Fibroblast of lung (primary cell): Measurements from ENCODE around the gene ABHD13.

Source experiments
- EZH2 ChIP-seq: IDR thresholded peaks from 2 replicates; pipeline ENCODE4 v1.5.1; 2012; ENCODE audit warnings: low read length, control low read depth, mild to moderate bottlenecking; ENCODE audit errors: missing control alignments
- TF ChIP-seq, protein P1 (sequence below), 2 donors: IDR thresholded peaks in 1 of 2; conservative IDR thresholded peaks in 1 of 2; 1 replicate in 1 of 2; 2 replicates in 1 of 2; pipeline ENCODE4 v1.5.1; 2011 to 2012; ENCODE audit warnings: low read length in 2 of 2, control low read depth in 1 of 2, inconsistent platforms in 1 of 2, low read depth in 1 of 2, mild to moderate bottlenecking in 1 of 2

DNA sequence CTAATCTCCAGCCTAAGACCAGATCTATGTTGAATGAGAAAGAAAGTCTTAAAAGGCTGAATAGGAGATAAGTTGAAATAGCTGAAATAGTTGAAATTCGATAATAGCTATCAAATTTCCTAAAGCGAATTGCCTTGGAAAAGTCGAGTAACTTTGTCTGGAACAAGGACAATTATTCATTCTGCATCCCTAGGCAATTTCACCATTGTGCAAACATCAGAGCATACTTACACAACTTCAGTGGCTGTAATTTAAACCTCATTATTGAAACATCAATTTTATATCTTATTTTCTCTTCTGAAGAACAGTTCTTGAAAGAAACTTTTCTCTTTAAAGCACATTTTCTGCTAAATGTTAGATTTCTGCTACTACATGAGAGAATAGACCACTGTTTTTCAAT, 64.9 kb downstream of the ABHD13 start:
- TF ChIP-seq EZH2 = no peak
- TF ChIP-seq, protein P1, sequence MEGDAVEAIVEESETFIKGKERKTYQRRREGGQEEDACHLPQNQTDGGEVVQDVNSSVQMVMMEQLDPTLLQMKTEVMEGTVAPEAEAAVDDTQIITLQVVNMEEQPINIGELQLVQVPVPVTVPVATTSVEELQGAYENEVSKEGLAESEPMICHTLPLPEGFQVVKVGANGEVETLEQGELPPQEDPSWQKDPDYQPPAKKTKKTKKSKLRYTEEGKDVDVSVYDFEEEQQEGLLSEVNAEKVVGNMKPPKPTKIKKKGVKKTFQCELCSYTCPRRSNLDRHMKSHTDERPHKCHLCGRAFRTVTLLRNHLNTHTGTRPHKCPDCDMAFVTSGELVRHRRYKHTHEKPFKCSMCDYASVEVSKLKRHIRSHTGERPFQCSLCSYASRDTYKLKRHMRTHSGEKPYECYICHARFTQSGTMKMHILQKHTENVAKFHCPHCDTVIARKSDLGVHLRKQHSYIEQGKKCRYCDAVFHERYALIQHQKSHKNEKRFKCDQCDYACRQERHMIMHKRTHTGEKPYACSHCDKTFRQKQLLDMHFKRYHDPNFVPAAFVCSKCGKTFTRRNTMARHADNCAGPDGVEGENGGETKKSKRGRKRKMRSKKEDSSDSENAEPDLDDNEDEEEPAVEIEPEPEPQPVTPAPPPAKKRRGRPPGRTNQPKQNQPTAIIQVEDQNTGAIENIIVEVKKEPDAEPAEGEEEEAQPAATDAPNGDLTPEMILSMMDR (conservative IDR thresholded peaks at IDR 0.05 in 1 of 2, IDR thresholded peaks at IDR 0.05 in 1 of 2; ENCODE audit: low read depth in 1 of 2, low read length in 2 of 2) = no peak
